CD4-positive, alpha-beta T cell treated with Interleukin-2 at 100 ng/mL for 4 hours (primary cell): ENCODE data around the gene ABCB6.
A peak's percentile ranks its signal among the peaks of the same experiment; 100 is the strongest.
"Not testable (repeated sequence)": the region's sequence is repeated elsewhere in the genome, so short reads cannot be mapped to it uniquely, and the experiment has no call there.

ENCODE experiments used
- DNase-seq: peaks from one replicate; pipeline ENCODE4 v3.0.0-alpha.2; 2020; ENCODE audit warnings: low spot score

ABCB6 gene

DNA sequence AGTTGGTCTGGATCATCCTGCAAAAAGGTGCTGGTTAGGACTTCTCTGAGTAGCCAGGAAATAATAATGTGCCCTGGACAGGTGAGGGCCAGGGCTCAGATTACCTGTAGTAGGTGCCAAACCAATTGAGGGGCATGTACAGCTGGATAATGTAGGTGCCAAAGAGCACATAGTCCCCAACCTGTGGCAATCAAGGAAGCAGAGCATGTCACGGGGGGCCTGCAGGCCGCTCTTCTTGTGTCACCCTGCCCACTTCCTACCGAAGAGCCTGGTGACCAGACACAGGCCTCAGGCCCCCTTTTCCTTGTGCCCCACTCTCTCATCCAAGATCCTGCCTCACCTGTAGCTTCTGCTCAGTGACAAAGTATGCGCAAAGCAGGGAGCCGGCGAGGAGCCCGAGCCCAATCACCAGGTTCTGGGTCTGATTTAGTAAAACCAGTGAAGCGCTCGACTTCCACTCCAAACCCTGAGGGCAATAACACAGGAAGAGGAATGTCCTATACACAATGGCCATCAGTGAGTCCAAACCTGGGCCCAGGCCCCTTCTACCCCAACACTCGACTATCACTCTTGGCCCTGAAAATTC lies 5.2 kb downstream of the ABCB6 start:
- DNase-seq, result no peak

DNA sequence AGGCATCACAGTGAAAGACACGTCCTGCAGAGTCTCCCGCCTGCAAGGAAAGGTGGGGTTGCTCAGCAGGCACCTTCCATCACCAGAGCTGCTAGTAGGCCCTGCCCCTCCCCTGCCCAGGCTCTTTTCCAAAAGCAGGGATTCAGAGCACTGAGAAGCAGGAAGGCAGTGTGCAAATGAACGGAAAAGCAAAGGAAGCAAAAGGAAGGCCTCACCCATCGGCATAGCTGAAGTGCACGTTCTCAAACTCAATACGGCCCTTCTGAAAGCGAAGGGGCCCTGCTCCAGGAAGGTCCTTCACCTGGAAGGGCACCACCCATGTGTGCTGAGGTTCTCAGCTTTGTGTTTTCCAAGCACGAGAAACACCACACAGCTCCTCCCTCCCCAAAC lies 5.7 kb downstream of the ABCB6 start:
- no peak for DNase-seq

DNA sequence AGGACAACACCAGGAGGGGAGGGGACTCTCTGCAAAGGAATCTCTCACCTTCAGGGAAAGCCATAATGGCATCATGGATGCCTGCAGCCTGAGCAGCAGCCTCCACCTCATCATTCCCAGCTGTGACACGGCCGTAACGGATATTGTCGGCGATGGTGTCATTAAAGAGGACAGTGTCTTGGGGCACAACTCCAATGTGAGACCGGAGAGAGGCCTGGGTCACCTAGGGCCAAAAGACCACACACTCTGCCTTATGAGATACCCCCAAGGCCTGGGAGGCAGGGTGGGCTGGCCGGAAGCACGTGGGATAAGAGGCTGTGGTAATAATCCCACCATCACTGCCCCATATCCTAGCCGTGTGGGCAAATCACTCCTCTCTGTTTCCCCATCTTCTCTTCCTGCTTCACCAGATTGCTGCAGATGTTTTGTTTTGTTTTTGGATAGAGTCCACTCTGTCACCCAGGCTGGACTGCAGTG lies 7.8 kb downstream of the ABCB6 start:
- no peak for DNase-seq

DNA sequence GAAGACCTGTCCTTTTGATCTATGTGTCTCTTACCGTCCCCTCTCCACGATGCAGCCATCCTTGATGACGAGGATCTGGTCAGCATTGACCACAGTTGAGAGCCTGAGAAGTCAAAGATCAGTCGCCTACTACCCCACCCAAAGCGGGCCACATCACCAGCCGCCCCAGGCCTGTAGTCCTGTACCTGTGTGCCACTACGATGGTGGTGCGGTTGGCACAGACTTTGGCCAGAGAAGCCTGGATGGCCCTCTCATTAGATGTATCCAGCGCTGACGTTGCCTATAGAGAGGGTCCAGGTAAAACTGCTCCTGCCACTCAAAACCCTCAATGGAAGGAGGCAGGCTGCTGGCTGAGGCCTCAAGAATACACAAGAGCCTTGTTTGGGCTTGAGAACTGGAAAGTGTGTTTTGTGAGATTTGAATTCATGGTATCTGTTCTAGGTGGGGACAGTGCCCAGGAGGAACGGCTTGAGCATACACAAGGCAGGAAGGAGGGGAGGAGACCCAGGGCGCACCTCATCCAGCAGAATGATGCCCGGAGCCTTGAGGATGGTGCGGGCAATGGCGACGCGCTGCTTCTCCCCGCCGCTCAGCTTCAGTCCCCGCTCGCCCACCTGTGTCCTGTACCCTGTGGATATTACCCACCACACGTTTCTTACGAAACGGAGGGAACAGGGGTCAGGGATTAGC lies 8.4 kb downstream of the ABCB6 start:
- no peak for DNase-seq

DNA sequence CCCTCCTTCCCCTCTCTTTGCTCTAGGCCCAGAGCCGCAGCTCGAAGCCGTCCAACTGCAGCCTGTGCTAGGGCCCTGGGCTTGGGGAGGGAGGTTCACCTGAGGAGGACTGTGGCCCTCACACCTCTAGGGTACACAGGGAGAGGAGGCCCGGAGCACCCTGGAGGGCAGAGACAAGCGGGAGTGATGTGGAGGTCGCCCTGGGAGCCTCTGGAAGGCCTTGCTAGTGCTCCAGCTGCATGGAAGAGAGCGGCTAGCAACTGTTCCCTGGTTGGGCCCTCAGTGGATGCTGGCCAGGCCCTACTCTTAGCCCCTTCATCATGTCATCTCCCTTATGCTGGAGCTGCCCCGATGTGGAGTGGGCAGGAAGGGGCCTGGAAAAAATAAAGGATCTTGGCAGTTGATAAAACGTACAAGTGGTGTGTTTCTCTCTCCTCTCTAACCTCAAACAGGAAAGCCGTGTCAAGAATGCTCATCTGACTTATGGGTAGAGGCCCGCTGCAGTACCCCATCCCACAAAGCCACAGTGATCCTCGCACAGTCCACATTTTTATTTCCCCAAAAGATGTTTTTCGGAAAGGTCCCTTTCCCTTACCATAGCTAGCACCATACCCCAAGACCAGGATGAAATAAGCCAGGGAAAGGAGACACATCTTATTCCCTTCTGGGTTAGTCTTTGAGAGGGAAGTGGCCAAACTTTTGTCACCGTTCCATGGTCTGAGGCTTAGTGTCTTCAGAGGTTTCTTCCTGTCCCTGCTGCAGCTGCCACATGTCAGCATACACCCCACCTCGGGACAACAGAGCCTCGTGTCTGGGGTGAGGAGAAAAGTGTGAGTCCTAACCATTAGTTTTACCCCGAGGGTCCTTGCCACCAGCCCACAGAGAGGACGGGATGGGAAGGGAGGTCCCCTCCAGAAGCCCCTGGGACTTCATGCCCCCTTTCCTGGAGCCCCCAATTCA lies 9.2 kb downstream of the ABCB6 start:
- DNase-seq, result no peak

DNA sequence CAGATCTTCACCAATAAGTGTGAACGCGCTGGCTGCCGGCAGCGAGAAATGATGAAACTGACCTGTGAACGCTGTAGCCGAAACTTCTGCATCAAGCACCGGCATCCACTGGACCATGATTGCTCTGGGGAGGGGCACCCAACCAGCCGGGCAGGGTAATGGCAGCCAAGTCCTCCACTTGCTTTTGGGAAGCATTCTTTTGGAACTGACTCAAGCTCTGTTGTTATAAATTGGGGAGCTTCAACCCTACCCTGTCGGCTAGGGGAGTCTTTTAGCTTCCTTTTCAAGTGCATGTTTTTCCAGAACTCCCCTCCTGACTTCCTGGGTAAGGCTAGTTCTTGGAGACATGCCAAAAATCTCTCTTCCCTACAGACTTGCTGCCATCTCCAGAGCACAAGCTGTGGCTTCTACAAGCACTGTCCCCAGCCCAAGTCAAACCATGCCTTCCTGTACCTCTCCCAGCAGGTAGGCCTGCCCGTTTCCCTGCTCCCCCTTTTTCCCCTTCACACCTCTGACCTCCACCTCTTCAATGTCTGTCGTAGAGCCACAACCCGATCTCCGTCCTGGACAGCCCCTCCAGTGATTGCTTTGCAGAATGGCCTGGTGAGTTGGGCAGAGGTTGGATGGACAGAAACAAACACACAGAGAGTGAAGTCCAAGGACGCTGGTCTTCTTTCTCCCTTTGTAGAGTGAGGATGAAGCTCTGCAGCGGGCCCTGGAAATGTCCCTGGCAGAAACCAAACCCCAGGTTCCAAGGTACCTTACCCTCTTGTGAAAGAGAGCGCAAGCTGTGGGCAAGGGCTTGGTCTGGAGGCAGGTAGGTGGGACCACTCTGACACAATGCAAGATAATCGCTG lies 10.6 kb downstream of the ABCB6 start:
- DNase-seq, result no peak

DNA sequence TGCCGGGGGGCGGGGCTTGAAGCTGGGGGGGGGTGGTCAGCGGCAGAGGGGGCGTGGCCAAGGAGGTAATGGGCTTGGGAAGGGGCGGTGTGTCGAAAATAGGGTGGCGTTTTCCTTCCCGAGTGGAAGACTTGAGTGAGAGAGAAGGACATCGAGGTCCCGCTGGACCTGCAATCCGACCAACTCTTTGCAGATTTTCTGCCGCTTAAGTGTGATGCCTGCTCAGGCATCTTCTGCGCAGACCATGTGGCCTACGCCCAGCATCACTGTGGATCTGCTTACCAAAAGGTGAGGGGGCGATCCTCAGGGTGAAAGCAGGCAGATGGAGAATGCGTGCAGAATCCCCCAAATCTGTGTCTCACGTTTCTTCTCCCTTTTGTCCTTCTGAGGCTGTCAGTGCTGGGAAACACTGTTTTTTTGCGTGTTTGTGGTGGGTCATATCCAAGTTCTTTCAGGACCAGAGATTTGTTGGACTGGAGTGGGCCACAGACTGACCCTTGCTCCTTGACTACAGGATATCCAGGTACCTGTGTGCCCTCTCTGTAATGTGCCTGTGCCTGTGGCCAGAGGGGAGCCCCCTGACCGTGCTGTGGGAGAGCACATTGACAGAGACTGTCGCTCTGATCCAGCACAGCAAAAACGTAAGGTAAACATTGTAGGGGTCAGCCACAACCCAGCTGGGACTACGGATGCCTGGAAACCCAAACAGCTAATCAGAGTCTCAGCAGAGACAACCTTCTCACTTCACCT lies 11.4 kb downstream of the ABCB6 start:
- no peak for DNase-seq

DNA sequence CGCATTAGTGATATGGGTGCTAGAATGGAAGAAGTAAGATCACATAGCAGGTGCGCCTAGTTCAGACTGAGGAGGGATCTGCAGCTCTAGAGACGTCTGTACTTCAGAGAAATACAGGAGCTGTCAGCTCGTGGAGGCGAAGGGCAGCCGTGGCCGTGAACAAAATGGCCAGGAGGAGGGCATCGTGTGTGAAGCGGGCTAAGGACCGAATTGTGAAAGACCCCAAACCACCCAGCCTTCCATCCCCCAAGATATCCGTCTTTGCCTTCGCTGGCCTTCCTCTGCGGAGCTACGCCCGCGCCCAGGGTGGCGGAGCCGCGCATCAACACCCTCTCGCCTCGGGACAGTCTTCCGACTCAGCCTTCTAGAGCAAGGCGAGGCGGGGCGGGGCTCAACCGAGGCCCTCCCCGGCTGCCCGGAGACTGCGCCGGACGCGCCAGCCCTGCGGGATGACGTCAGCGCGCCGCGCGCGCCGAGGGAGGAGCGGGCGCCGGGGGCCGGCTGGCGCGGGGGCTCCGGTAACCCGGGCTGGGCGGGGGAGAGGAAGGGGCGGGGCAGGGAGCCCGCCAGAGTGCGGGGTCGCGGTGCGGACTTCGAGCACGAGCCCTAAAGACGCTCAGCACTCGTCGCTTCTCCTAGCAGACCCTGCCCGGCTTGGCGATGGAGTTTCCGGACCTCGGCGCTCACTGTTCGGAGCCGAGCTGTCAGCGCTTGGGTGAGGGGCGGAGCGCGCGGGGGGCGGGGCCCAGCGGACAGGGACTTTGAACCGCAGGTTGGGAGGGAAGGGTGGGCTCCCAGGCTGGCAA lies 12.2 kb downstream of the ABCB6 start, which contains the start of gene ZFAND2B:
TSS of gene ZFAND2B (plus strand) at position 455 of the 806 bp plus-strand sequence. CDS start at position 661, 206 bp downstream.
- peak; percentile 94 for DNase-seq

DNA sequence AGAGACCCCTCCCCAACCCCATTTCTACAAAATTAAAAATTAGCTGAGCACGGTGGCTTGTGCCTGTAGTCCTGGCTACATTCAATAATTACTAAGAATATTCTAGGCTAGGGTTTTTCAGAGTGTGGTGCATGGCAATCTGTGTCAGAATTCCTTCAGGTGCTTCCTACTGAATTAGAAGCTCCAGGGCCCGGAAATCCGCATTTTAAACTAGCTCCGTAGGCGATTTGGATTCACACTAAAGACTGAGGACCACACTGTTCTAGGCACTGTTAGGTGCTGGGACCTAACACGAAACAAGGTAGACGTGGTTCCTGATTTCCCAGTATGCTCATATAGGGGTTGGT lies 12.8 kb downstream of the ABCB6 start:
- no peak for DNase-seq

DNA sequence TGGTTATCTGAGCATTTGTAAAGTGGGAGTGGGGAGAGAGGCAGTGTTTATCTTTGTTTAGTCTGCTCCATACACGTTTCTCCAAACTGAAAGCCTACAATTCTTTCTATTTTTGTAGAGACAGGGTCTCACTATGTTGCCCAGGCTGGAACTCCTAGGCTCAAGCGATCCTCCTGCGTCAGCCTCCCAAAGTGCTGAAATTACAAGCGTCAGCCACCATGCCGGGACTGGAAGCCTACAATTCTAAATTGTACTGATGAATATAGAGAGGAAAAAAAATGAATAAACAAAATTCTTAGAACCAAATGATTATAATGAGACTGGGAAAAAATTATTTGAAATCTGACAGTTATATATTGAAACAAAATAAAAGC lies 13.6 kb downstream of the ABCB6 start:
- no peak for DNase-seq

DNA sequence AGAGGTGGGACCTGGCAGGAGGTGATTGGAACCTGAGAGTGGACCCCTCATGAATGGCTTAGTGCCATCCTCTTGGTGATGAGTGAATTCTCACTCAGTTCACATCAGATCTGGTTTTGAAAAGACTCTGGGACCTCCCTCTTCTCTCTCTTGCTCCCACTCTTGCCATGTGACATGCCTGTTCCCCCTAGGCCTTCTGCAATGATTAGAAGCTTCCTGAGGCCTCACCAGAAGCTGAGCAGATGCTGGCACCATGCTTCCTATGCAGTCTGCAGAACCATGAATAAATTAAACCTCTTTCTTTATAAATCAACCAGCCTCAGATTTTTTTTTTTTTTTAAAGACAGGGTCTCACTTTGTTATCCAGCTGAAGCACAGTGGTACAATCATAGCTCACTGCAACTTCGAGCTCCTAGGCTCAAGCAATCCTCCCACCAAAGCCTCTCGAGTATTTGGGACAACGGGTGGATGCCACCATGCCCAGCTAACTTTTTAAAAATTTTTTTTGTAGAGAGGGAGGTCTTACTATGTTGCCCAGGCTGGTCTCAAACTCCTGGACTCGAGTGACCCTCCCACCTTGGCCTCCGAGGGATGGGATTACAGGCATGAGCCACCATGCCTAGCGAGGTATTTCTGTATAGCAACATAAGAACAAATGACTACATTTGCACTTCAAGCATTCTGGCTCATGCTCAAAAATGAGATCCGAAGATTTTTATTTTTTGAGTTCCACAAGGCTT lies 14.2 kb downstream of the ABCB6 start:
- DNase-seq, result no peak

DNA sequence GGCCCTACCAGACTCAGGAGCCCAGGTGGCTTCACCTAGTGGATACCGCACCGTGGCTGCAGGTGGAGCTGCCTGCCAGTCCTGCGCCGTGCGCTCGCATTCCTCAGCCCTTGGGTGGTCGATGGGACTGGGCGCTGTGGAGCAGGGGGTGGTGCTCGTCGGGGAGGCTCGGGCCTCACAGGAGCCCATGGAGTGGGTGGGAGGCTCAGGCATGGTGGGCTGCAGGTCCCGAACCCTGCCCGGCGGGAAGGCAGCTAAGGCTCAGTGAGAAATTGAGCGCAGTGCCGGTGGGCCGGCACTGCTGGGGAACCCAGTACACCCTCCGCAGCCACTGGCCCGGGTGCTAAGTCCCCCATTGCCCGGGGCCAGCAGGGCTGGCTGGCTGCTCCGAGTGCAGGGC lies 17.4 kb downstream of the ABCB6 start:
- not testable (repeated sequence) for DNase-seq

DNA sequence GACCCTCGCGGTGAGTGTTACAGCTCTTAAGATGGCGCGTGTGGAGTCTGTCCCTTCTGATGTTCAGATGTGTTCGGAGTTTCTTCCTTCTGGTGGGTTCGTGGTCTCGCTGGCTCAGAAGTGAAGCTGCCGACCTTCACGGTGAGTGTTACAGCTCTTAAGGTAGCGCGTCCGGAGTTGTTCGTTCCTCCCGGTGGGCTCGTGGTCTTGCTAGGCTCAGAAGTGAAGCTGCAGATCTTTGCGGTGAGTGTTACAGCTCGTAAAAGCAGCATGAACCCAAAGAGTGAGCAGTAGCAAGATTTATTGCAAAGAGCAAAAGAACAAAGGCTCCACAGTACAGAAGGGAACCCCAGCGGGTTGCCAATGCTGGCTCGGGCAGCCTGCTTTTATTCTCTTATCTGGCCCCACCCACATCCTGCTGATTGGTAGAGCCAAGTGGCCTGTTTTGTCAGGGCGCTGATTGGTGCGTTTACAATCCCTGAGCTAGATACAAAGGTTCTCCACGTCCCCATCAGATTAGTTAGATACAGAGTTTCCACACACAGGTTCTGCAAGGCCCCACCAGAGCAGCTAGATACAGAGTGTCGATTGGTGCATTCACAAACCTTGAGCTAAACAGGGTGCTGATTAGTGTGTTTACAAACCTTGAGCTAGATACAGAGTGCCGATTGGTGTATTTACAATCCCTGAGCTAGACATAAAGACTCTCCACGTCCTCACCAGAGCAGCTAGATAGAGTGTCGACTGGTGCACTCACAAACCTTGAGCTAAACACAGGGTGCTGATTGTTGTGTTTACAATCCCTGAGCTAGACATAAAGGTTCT lies 18.0 kb downstream of the ABCB6 start:
- DNase-seq, result peak; percentile 35

DNA sequence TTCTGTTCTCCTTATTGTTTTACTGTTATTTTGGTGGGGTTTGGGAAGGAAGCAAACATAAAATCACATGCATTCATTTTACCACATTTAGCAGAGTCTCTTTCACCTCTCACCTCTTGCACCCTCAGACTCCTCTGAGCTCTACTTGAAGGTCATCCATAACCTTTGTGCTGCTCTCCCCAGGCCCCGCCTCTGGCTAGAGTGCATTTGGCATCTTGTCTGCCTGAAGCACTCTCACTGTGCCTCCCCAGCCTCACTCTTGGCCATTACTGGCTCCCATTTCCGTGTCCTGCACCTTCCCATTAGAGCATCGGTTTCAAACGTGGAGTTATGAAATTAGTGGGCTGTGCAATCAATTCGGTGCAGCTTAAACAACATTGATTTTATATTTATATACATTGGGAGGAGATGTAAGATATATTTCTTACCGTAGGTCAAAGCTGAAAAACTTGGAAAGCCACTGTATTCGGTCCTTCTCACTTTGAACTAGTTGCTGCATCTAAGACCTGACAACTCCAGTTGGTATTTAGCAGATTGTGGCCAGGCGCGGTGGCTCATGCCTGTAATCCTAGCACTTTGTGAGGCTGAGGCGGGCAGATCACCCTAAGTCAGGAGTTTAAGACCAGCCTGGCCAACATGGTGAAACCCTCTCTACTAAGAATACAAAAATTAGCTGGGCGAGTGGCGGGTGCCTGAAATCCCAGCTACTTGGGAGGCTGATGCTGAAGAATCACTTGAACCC lies 19.1 kb downstream of the ABCB6 start:
- no peak for DNase-seq

DNA sequence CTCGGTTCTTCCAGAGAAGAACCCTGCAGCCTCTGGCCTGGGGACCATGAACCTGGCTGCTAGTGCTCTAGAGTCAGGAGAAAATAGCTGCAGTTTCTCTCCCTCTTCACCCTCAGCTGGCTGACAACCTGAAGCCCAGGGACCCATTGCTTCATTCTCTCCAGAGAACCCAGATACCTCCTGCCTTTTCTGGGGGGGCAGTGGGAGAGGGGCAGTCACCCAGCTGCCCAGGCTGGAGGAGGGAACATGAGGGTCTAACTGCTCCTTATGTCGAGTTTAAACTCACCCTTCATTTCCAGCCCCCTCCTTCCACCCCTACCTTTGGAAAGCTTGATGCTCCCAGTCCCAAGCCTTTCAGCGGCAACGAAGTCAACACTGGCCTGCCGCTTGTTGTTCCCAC lies 19.8 kb downstream of the ABCB6 start:
- no peak for DNase-seq

DNA sequence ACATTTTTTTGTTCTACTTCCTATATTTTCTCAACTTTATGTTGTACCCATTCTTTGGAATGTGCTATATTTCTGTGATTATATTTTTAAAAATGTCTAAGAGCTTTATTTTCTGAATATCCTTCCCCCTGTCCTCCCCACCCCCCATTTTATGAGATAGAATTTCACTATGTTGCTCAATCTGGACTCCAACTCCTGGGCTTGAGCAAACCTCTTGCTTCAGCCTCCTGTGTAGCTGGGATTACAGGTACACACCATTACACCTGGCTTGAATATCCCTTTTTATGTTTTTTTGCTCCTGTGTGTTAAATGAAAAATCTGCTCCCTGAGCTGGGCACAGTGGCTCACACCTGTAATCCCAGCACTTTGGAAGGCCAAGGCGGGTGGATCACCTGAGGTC lies 21.4 kb downstream of the ABCB6 start:
- no peak for DNase-seq

DNA sequence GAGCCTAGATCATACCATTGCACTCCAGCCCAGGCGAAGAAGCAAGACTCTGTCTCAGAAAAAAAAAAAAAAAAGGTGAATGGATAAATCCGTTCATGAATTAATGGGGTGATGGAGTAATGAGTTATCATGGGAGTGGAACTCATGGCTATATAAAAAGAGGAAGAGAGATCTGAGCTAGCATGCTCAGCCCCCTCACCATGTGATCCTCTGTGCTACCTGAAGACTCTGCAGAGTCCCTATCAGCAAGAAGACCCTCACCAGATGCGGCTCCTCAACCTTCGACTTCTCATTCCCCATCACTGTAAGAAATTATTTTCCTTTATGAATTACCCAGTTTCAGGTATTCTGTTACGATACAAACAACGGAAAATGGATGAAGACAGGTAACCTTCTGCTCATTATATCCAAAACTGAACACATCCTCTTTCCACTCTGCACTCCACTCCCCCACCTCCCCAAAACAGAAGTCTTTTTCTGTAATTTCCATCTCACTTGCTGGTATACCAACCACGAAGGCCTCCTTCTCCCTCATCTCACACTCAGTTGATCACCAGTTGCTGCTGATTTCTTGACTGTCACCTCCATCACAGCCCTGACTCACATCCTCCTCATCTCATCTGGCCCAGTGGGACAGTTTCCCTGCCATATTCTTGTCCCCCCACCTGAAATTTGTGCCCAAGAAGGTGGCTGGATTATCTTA lies 31.9 kb downstream of the ABCB6 start:
- DNase-seq, result no peak
